ENCODE measurements around the gene CLSTN2. TPM values are rescaled to one million over a fixed set of nuclear protein-coding genes. Genes with fewer than 3 reads are reported as not detected.

CLSTN2 gene
- total and polyA plus RNA-seq, 2 of the 13 experiments (the other 11 are each of a cell fraction or from before 2014, with no cell fraction given), result not detected

DNA sequence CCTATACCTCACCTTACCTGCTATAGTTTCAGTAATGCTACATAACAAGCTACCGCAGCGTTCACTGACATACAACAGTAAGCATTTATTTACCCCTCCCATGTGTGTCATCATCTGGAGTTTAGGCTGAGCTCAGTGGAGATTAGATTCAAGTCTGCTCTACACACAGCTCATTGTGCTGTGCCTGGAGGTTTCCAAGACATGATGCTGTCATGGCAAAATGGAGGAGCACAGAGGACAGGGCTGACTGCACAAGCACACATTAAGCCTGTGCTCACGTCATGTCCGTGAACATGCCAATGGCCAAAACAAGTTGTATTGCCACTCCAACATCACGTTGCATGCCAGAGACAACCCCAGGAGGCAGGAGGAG is 409.1 kb downstream of the CLSTN2 start:
- 26% methylated on average over 5 of the region's 5 CpGs for WGBS (ENCODE audit: low lambda C conversion rate)
- H3K9me3 ChIP-seq (ENCODE audit: low read length), result no peaks in the 10 kb centered on the region
- H3K27ac ChIP-seq (ENCODE audit: extremely low read length, insufficient read depth, low read length), result no peak overlapping the region
- POLR2A ChIA-PET, result no interaction called here
- no peak for TF ChIP-seq CHD4 (IDR thresholded peaks at IDR 0.05; ENCODE audit: borderline replicate concordance, low read length)
- no peak for TF ChIP-seq ZFP37 (CRISPR knock-in tag; IDR thresholded peaks at IDR 0.05; ENCODE audit: borderline replicate concordance)
- TF ChIP-seq ZNF20 (CRISPR knock-in tag; IDR thresholded peaks at IDR 0.05), result no peak
- no peaks in the 10 kb centered on the region for H3K4me1 ChIP-seq (ENCODE audit: insufficient read depth, low read length)
- no TSS peak for BruUV-seq (replicated peaks)
- H3K27me3 ChIP-seq (ENCODE audit: control insufficient read depth in 1 of 2, insufficient read depth in 2 of 2, low read length in 2 of 2), result no peaks in the 10 kb centered on the region
- H3K79me2 ChIP-seq (ENCODE audit: insufficient read depth, low read length), result no peaks in the 10 kb centered on the region
- no peak overlapping the region for H3K4me3 ChIP-seq (replicated peaks in 1 of 3; ENCODE audit: insufficient read depth in 1 of 3, low read depth in 2 of 3, low read length in 3 of 3)
- H3K9ac ChIP-seq (ENCODE audit: insufficient read depth, low read depth, low read length), result no peak overlapping the region
- intact Hi-C loops (cut with micrococcal nuclease; ENCODE audit: unreplicated experiment), result no loop called here
- H3K4me2 ChIP-seq (ENCODE audit: low read depth, low read length), result no peak overlapping the region
- CTCF ChIA-PET (ENCODE audit: low intra/inter-chr PET ratio, low total read pairs), result no interaction called here
- DNase-seq (ENCODE audit: low spot score) (no peak), FAIRE-seq (no peak), ATAC-seq (no peak)
- in situ Hi-C loops (cut with HindIII; ENCODE audit: extremely low pct_ligation_motif_present, low pct_unique_long_range_greater_than_20kb), result no loop called here
- H4K20me1 ChIP-seq (ENCODE audit: insufficient read depth, low read length), result no peaks in the 10 kb centered on the region
- no peaks in the 10 kb centered on the region for H3K36me3 ChIP-seq (replicated peaks in 1 of 2; ENCODE audit: control insufficient read depth in 1 of 2, insufficient read depth in 2 of 2, low read length in 2 of 2)
- no peak overlapping the region for H2AFZ ChIP-seq (ENCODE audit: low read length)

DNA sequence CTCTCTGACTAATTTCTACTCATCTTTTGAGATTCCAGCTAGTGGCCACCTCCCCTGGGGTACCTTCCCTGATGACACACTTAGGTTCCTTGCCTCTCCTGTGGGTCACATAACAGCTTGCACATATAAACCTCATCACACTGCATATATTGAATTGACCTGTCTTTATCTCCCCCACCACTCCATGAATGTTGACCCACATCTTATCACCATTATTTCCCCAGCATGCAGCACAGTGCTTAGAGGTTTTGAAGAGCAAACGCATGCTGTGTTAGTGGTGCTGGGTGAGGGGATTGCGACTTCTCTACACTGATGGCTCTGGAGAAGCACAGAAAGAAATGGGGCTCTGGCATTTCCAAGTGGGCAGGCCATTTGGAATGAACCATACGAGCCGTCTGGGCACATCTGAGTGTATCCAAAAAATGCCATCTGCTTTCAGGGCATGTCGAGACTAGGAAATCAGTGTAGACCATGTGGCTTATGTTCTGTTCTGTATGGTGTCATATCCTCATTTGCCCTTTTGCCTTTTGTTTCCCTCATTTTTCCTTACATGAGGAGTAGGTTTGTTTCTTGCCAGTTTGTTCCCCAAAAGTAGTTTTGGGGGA is 409.7 kb downstream of the CLSTN2 start:
- ATAC-seq, result no peak
- no peak for DNase-seq (ENCODE audit: low spot score)
- TF ChIP-seq ZNF777 (CRISPR knock-in tag; IDR thresholded peaks at IDR 0.05) (no peak), FOXC1 (CRISPR knock-in tag; IDR thresholded peaks at IDR 0.05; ENCODE audit: borderline replicate concordance) (no peak), HNRNPUL1 (IDR thresholded peaks at IDR 0.05; ENCODE audit: low read depth, low read length) (no peak)
- TF ChIP-seq, protein P1, sequence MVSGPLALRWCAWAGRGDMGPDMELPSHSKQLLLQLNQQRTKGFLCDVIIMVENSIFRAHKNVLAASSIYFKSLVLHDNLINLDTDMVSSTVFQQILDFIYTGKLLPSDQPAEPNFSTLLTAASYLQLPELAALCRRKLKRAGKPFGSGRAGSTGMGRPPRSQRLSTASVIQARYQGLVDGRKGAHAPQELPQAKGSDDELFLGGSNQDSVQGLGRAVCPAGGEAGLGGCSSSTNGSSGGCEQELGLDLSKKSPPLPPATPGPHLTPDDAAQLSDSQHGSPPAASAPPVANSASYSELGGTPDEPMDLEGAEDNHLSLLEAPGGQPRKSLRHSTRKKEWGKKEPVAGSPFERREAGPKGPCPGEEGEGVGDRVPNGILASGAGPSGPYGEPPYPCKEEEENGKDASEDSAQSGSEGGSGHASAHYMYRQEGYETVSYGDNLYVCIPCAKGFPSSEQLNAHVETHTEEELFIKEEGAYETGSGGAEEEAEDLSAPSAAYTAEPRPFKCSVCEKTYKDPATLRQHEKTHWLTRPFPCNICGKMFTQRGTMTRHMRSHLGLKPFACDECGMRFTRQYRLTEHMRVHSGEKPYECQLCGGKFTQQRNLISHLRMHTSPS (CRISPR knock-in tag; IDR thresholded peaks at IDR 0.05; ENCODE audit: low read depth), result no peak
- no peaks in the 10 kb centered on the region for H3K27me3 ChIP-seq (ENCODE audit: control insufficient read depth in 1 of 2, insufficient read depth in 2 of 2, low read length in 2 of 2)
- BruUV-seq (replicated peaks), result no TSS peak
- no peak overlapping the region for H2AFZ ChIP-seq (ENCODE audit: low read length)
- H3K79me2 ChIP-seq (ENCODE audit: insufficient read depth, low read length), result no peaks in the 10 kb centered on the region
- 26% methylated on average over 5 of the region's 5 CpGs for WGBS (ENCODE audit: low lambda C conversion rate)
- no peak for FAIRE-seq
- ChIA-PET POLR2A (no interaction called here), CTCF (ENCODE audit: low intra/inter-chr PET ratio, low total read pairs) (no interaction called here)
- in situ Hi-C loops (cut with HindIII; ENCODE audit: extremely low pct_ligation_motif_present, low pct_unique_long_range_greater_than_20kb) (no loop called here), intact Hi-C loops (cut with micrococcal nuclease; ENCODE audit: unreplicated experiment) (no loop called here)
- H3K27ac ChIP-seq (ENCODE audit: extremely low read length, insufficient read depth, low read length), result no peak overlapping the region
- no peak overlapping the region for H3K9ac ChIP-seq (ENCODE audit: insufficient read depth, low read depth, low read length)
- no peaks in the 10 kb centered on the region for H3K4me1 ChIP-seq (ENCODE audit: insufficient read depth, low read length)
- H3K36me3 ChIP-seq (replicated peaks in 1 of 2; ENCODE audit: control insufficient read depth in 1 of 2, insufficient read depth in 2 of 2, low read length in 2 of 2), result no peaks in the 10 kb centered on the region
- no peaks in the 10 kb centered on the region for H3K9me3 ChIP-seq (ENCODE audit: low read length)
- H3K4me3 ChIP-seq (replicated peaks in 1 of 3; ENCODE audit: insufficient read depth in 1 of 3, low read depth in 2 of 3, low read length in 3 of 3), result no peak overlapping the region
- H4K20me1 ChIP-seq (ENCODE audit: insufficient read depth, low read length), result no peaks in the 10 kb centered on the region
- no peak overlapping the region for H3K4me2 ChIP-seq (ENCODE audit: low read depth, low read length)
